Hepatocyte (in vitro differentiated cells): ENCODE results near the gene VENTX.

ENCODE experiments used
- CTCF ChIP-seq: fragments of 200-600 bp; sonication (generic); IDR thresholded peaks from 2 replicates; pipeline ENCODE4 v1.5.1; 2016; ENCODE audit warnings: antibody characterized with exemption, mild to moderate bottlenecking; ENCODE audit not compliant: poor library complexity
- EZH2 ChIP-seq: fragments of 200-600 bp; sonication (generic); IDR thresholded peaks from 2 replicates; pipeline ENCODE4 v1.6.1; 2016; ENCODE audit warnings: antibody characterized with exemption, mild to moderate bottlenecking, borderline replicate concordance
- EZH2phosphoT487 ChIP-seq: fragments of 200-600 bp; sonication (generic); IDR thresholded peaks from one replicate; pipeline ENCODE4 v1.6.1; 2018; ENCODE audit warnings: antibody characterized with exemption, mild to moderate bottlenecking, low read depth, moderate library complexity; ENCODE audit not compliant: unreplicated experiment, severe bottlenecking

GRCh38 chr10:133199992-133200611, 37.6 kb upstream of the VENTX start:
- no peak for TF ChIP-seq EZH2
- no peak for TF ChIP-seq CTCF
- TF ChIP-seq EZH2phosphoT487: no peak
